Chondrocyte (in vitro differentiated cells): Measurements from ENCODE around the gene HNRNPA0. TPM values are rescaled to one million over a fixed set of nuclear protein-coding genes. Genes with fewer than 3 reads are reported as not detected.

Source experiments
- DNase-seq: peaks from one replicate; pipeline ENCODE4 v3.0.0; 2021; ENCODE audit warnings: mixed read lengths, low spot score
- H3K27ac Mint-ChIP-seq: one replicate; pipeline ENCODE4 v1.8.0; 2021; ENCODE audit warnings: mild to moderate bottlenecking, moderate library complexity, mixed read lengths; ENCODE audit not compliant: unreplicated experiment
- H3K27me3 Mint-ChIP-seq: 2 replicates; pipeline ENCODE4 v1.8.0; 2021; ENCODE audit warnings: low read depth, mixed read lengths
- H3K36me3 Mint-ChIP-seq: 2 replicates; pipeline ENCODE4 v1.8.0; 2021; ENCODE audit warnings: low read depth, mixed read lengths
- H3K4me1 Mint-ChIP-seq: 2 replicates; pipeline ENCODE4 v1.8.0; 2021; ENCODE audit warnings: low read depth, mild to moderate bottlenecking, mixed read lengths
- H3K4me3 Mint-ChIP-seq: one replicate; pipeline ENCODE4 v1.8.0; 2021; ENCODE audit warnings: mild to moderate bottlenecking, moderate library complexity, mixed read lengths; ENCODE audit not compliant: unreplicated experiment
- H3K9me3 Mint-ChIP-seq: 2 replicates; pipeline ENCODE4 v1.8.0; 2021; ENCODE audit warnings: low read depth, mixed read lengths
- CTCF ChIP-seq: fragments of 200-600 bp; sonication (generic); IDR thresholded peaks from 2 replicates; pipeline ENCODE4 v1.5.0; 2021; ENCODE audit warnings: antibody characterized with exemption, mild to moderate bottlenecking, moderate library complexity
- total RNA-seq: library from RNA; stranded (reverse); gene quantifications from 3 replicates; pipeline ENCODE4 v1.2.1, GENCODE V29; 2021

The HNRNPA0 gene
- total RNA-seq, 1 donor from 2014 or later, result 35.0 TPM

GRCh38 chr5:137696481-137696880 is 57.7 kb downstream of the HNRNPA0 start:
- no peak for TF ChIP-seq CTCF

GRCh38 chr5:137695651-137696428 is 58.3 kb downstream of the HNRNPA0 start:
- Mint-ChIP-seq H3K4me1 (peaks cover 26% of the 10 kb centered on the region), H3K36me3 (peaks cover 2% of the 10 kb centered on the region), H3K27ac (no peak overlapping the region), H3K4me3 (no peak overlapping the region), H3K27me3 (no peaks in the 10 kb centered on the region), H3K9me3 (no peaks in the 10 kb centered on the region)
- TF ChIP-seq CTCF, result no peak
- no peak for DNase-seq

More at GRCh38 chr5:137696481-137696880, 57.7 kb downstream of the HNRNPA0 start:
- Mint-ChIP-seq H3K9me3 (no peaks in the 10 kb centered on the region), H3K27ac (no peak overlapping the region), H3K27me3 (no peaks in the 10 kb centered on the region), H3K36me3 (peaks cover 2% of the 10 kb centered on the region), H3K4me3 (no peak overlapping the region), H3K4me1 (peaks cover 26% of the 10 kb centered on the region)
- DNase-seq, result no peak

Other genes starting within 250 kb of the HNRNPA0 start
- gene KLHL3, start 18.3 kb downstream of the HNRNPA0 start, total RNA-seq, result 1.6 to 3.1 TPM (median 1.9 TPM) in 3 replicates
- not detected in 3 replicates for gene MYOT, start 113.5 kb upstream of the HNRNPA0 start, total RNA-seq
- not detected in 3 replicates for gene PKD2L2, start 135.1 kb upstream of the HNRNPA0 start, total RNA-seq